Activated CD4-positive, alpha-beta T cell treated with anti-CD3 and anti-CD28 coated beads, Interleukin-2, amount 10 ng/mL, durations not matched to agents 24 days and 14 days (primary cell): ENCODE results near the gene KCTD1. TPM values are rescaled to one million over a fixed set of nuclear protein-coding genes. Genes with fewer than 3 reads are reported as not detected.
"Not testable (repeated sequence)": the region's sequence is repeated elsewhere in the genome, so short reads cannot be mapped to it uniquely, and the experiment has no call there.

Source experiments
- DNase-seq: peaks from one replicate; pipeline ENCODE4 v3.0.0; 2022
- H3K27ac Mint-ChIP-seq: one replicate; pipeline ENCODE4 v1.8.0; 2022; ENCODE audit warnings: mild to moderate bottlenecking, mixed read lengths
- H3K27me3 Mint-ChIP-seq: one replicate; pipeline ENCODE4 v1.8.0; 2022; ENCODE audit warnings: mixed read lengths
- H3K36me3 Mint-ChIP-seq: one replicate; pipeline ENCODE4 v1.8.0; 2022; ENCODE audit warnings: low read depth, mild to moderate bottlenecking, mixed read lengths
- H3K4me1 Mint-ChIP-seq: one replicate; pipeline ENCODE4 v1.8.0; 2021; ENCODE audit warnings: mixed read lengths
- H3K4me3 Mint-ChIP-seq: one replicate; pipeline ENCODE4 v1.8.0; 2022; ENCODE audit warnings: mild to moderate bottlenecking, moderate library complexity, mixed read lengths
- H3K9me3 Mint-ChIP-seq: one replicate; pipeline ENCODE4 v1.8.0; 2021; ENCODE audit warnings: mixed read lengths
- intact Hi-C: fragments of 100-400 bp; cut with micrococcal nuclease; formaldehyde crosslinking; loops from one replicate; pipeline ENCODE4 v1.15.1; 2023
- total RNA-seq: library from RNA; stranded (reverse); gene quantifications from 2 replicates; pipeline ENCODE4 v1.2.3, GENCODE V29; 2022

Gene KCTD1
- total RNA-seq, 1 donor from 2014 or later: 5.0 TPM

DNA sequence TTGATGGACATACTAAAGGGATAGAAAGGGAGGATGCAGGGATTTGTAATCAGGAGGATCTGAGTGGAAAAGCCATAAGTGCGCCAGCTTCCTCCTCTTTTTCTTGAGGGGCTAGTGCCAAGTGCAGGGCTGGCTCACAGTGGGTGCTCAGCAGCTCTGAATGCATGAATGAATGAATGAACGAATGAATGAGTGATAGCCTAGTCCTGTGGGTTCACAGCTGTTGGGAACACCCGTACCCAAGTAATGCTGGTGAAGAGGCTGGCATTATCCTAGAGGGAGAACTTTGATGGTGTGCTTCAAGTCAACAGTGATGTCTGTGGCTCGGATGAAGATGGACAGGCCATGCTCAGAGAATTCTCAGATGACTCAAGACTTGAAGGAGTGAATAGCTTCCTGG, 108.8 kb downstream of the KCTD1 start:
- Mint-ChIP-seq H3K9me3 (no peaks in the 10 kb centered on the region), H3K27ac (no peak overlapping the region), H3K27me3 (peaks cover 15% of the 10 kb centered on the region), H3K4me1 (no peaks in the 10 kb centered on the region), H3K4me3 (no peak overlapping the region), H3K36me3 (no peaks in the 10 kb centered on the region)
- intact Hi-C loops: no loop called here
- DNase-seq: no peak

DNA sequence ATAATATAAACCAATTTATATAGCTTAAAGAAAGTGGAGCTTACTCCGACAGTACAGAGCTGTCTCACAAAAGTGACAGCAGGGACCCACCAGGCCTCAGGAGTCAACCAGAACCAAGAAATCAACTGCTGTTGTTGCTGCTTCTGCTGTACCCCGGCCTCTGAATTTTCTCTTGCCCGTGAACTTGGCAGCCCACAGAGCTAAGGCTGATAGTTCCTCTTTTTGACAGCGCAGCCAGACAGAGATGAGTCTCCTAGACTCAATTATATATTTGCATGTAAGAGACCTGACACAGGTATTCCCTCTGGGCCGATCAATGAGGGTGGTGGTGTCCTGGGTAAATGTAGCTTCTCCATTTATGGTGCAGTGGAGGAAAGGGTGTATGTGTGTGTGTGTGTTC, 109.4 kb downstream of the KCTD1 start:
- H3K27me3 Mint-ChIP-seq: peaks cover 13% of the 10 kb centered on the region
- DNase-seq: no peak
- intact Hi-C loops: no loop called here
- no peak overlapping the region for H3K4me3 Mint-ChIP-seq
- no peaks in the 10 kb centered on the region for H3K36me3 Mint-ChIP-seq
- H3K4me1 Mint-ChIP-seq: no peaks in the 10 kb centered on the region
- H3K9me3 Mint-ChIP-seq: no peaks in the 10 kb centered on the region
- no peak overlapping the region for H3K27ac Mint-ChIP-seq

DNA sequence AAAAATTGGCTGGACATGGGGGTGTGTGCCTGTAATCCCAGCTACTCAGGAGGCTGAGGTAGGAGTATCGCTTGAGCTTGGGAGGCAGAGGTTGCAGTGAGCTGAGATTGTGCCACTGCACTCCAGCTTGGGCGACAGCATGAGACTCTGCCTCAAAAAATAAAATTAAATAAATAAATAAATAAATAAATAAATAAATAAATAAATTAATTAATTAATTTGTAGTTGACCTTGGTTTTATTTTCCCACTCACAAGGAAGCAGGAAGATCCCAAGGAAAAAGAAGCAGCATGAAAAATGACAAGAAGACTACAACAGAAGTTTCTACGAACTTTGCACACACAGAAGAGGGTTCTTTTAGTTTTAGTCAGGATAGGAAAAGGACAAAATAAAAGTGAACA, 110.7 kb downstream of the KCTD1 start:
- H3K4me3 Mint-ChIP-seq, DNase-seq, intact Hi-C loops, H3K9me3 Mint-ChIP-seq, H3K27me3 Mint-ChIP-seq, H3K27ac Mint-ChIP-seq, H3K36me3 Mint-ChIP-seq, H3K4me1 Mint-ChIP-seq: not testable (repeated sequence)

DNA sequence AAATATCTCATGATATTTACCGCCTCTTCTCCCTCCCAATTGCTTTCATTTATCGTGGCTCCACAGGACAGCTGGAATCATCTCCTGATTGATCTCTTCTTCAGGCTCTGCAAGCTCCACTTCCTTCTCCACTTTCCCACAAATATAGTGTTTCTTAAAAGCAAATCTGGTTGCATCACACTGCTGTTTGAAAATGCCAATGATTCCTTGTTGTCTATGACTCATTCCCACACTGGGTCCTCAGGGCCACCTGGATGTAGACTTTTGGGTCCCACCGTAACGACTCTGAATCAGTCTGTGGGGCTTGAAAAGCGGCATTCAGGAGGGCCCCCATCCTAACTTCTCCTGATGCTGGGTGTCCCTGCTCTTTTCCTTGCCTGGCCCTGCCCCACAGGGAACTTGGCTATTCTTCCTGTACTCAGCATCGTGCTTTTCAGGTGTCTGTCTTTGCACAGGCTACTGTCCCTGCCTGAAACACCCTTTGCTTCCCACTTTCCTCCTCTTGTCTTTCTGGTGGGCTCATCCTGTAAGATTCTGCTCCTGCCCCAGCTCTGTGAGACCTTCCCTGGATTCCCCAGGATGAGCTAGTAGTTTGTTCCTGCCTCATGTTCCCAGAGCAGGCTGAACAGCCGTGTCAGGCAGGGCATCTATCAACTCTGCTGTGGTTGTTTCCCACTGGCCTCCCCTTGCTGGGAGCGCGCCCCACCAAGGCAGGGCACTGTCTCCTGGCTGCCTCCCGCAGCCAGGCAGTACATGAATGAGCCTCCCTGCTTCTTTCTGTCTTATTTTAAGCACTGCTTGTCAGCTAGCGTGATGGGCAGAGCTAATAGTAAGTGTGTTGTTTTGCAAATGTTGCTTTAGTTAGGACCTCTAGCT, 111.9 kb downstream of the KCTD1 start:
- H3K27me3 Mint-ChIP-seq: peaks cover 9% of the 10 kb centered on the region
- intact Hi-C loops: no loop called here
- H3K36me3 Mint-ChIP-seq: no peaks in the 10 kb centered on the region
- no peak overlapping the region for H3K4me3 Mint-ChIP-seq
- H3K27ac Mint-ChIP-seq: no peak overlapping the region
- no peaks in the 10 kb centered on the region for H3K4me1 Mint-ChIP-seq
- DNase-seq: no peak
- H3K9me3 Mint-ChIP-seq: no peaks in the 10 kb centered on the region

DNA sequence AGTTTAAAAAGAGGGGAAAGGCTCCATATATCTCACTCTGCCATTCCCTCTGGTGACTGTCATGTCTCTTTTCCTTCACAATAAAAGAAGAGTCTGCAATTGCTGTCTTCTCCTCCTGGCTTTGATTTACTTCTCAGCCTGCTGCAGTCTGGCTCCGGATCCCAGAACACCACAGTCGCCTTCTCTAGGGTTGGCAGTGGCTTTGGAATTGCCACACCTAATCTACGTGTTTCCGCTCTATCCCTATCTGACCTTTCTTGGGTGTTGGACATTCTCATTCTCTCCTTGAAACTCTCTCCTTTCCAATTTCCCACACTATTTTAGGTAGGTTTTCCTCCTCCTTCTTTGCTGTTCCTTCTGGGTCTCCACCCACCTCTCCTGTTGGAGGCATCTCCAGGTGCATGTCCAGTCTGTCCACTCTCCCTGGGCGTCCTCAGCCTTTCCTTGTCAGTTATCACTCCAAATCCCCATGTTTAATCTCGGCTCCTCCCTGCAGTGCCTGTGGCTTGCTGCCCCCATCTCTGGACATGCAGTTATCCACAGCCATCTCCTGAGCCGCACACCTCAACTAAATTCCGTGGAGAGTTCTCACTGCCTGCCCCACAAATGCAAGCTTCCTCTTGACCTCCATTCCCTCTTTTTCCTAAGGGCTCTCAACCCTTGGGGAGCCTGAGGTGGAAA, 112.8 kb downstream of the KCTD1 start:
- Mint-ChIP-seq H3K27ac (no peak overlapping the region), H3K4me3 (no peak overlapping the region), H3K27me3 (peaks cover 11% of the 10 kb centered on the region), H3K9me3 (no peaks in the 10 kb centered on the region), H3K4me1 (no peaks in the 10 kb centered on the region), H3K36me3 (no peaks in the 10 kb centered on the region)
- intact Hi-C loops: no loop called here
- DNase-seq: no peak

DNA sequence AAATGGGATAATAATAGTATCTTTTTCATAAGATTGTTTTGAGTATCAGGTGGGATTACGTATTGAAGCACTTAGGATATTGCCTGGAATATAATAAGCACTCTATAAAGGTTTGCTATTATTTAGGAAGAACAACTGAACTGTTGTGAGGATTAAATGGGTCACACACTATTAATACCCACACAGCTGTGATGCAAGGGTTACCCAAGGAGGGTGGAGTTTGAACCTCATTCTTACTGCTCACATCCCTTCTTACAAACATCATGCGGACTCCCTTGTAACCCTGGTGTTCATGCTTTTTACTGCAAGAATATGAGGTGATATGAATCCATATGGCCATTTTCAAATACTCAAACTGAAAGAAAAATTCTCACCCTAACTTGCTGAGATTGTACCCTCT, 113.5 kb downstream of the KCTD1 start:
- Mint-ChIP-seq H3K4me1 (no peaks in the 10 kb centered on the region), H3K4me3 (no peak overlapping the region), H3K27ac (no peak overlapping the region), H3K9me3 (no peaks in the 10 kb centered on the region), H3K36me3 (no peaks in the 10 kb centered on the region), H3K27me3 (peaks cover 11% of the 10 kb centered on the region)
- intact Hi-C loops: no loop called here
- no peak for DNase-seq

DNA sequence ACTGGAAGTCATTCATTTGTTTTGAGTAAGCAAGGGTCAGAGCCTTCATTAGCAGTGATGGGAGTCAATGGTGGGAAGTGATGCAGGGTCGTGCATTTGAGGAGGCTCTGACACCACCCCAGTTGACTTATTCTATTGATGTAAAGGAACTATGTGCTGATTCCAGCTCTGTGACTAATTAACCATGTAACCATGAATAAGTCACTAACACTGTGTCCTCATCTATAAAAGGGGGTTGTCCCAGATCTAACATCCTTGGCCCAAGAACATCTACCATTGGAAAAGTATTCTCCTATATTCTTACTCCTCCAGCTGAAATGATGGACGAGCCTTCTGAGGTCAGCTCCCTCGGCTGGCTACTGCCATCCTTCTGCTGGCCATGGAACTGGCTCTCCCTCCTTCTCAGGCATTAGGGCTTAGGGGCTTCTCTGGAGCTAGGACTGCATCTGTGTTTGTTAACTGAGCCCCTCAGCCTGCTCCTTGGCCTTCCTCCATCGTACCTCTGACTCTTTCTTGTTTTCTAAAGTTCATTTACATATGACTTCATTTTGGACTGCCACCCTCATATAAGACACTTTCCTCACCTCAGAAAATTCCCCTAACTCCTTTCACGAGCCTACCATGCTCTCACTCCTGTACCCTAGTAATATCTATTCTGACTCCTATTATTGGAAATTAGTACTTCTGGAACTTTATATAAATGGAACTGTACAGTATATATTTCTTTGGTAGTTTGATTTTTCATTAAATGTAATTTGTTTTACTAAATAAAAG, 115.5 kb downstream of the KCTD1 start:
- peaks cover 11% of the 10 kb centered on the region for H3K27me3 Mint-ChIP-seq
- no peaks in the 10 kb centered on the region for H3K4me1 Mint-ChIP-seq
- intact Hi-C loops: no loop called here
- no peak overlapping the region for H3K4me3 Mint-ChIP-seq
- no peak for DNase-seq
- no peaks in the 10 kb centered on the region for H3K36me3 Mint-ChIP-seq
- no peaks in the 10 kb centered on the region for H3K9me3 Mint-ChIP-seq
- no peak overlapping the region for H3K27ac Mint-ChIP-seq

DNA sequence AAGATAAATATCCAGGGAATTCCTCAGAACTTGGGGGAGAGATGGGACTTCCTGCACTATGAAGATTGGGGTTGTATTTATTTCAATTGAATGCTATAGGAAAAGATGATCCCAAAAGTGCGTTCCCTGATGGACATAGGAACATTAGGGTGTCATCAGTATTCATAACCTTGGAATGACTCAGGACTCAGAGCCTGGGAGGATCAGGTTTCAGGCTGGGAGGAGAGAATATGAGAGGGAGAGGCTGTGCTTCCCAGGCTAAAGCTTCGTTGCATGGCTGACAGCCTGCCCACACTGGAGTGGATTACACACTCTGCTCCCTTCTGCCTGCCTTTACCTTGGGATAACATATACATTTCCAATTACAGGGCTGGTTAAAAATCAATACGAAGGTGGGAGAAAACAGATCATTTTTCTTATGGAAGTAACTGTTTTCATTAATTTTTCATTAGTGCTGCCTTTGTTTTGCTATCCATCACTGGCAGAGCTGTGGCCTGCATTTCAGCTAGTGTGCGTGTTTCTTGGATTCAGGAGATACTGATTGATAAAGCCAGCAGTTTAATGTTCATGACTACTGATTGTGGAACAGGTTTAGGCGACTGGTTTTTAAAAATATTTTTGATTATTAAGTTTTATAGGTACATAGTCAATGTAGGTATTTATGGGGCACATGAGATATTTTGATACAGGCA, 118.7 kb downstream of the KCTD1 start:
- Mint-ChIP-seq H3K4me3 (no peak overlapping the region), H3K36me3 (no peaks in the 10 kb centered on the region), H3K27ac (no peak overlapping the region), H3K27me3 (peaks cover 7% of the 10 kb centered on the region), H3K9me3 (no peaks in the 10 kb centered on the region), H3K4me1 (no peaks in the 10 kb centered on the region)
- DNase-seq: no peak
- intact Hi-C loops: no loop called here

DNA sequence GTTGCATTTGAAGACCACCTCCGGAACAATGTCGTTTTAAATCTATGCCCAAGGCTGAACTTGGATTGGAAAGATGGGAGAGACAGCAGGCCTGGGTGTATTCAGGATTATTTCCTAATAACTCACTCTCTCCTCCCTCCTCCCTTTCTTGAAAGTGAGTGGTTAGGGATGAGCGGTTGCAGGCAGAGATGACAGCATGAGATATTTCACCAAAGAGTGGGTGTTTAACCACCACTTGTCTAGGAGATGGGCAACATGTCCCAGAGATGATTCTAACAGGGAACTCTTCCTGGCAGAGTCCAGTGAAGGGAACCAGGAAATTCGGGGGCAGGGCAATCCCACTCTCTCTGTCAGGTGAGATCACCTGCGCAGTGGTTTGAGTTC, 123.2 kb downstream of the KCTD1 start:
- no peaks in the 10 kb centered on the region for H3K4me1 Mint-ChIP-seq
- H3K4me3 Mint-ChIP-seq: no peak overlapping the region
- intact Hi-C loops: no loop called here

DNA sequence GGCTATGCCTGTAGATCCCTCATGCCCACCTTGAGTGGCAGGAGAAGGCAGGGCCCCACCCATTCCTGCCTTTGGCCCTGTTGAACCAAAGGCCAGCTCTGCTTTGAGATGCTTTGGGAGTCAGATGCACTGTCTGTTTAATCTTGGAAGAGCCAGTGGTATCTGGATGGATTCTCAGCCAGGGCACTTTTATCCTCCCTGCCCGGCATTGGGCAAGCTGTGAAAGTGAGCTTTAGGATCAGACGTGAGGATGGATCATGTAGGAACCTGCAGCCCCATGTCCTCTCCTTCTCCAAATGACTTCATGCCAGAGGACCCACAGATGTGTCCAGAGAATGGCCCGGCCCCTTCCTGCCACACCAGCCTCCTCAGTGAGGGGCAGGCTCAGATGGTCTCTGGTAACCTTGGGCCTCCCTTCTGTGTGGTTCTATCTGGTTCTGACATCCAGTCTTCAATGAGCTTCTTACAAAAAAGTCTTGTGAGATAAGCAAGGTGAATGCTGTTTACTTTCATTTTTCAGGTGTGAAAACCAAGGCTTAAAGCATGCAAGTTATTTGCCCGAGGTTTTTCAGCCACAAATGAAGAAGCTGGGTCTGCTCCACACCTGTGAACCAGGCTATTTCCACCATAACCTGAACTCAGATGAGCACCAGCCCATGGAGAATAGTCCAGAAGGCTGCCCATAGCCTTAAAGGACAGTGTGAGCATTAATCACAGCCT, 123.8 kb downstream of the KCTD1 start:
- no peak for DNase-seq
- H3K27ac Mint-ChIP-seq: no peak overlapping the region
- intact Hi-C loops: no loop called here
- H3K4me1 Mint-ChIP-seq: no peaks in the 10 kb centered on the region
- no peak overlapping the region for H3K4me3 Mint-ChIP-seq
- no peaks in the 10 kb centered on the region for H3K36me3 Mint-ChIP-seq
- H3K27me3 Mint-ChIP-seq: no peaks in the 10 kb centered on the region
- no peaks in the 10 kb centered on the region for H3K9me3 Mint-ChIP-seq

More for the DNA sequence above, 123.2 kb downstream of the KCTD1 start:
- H3K9me3 Mint-ChIP-seq: no peaks in the 10 kb centered on the region
- H3K27me3 Mint-ChIP-seq: no peaks in the 10 kb centered on the region
- H3K36me3 Mint-ChIP-seq: no peaks in the 10 kb centered on the region
- H3K27ac Mint-ChIP-seq: no peak overlapping the region
- no peak for DNase-seq

DNA sequence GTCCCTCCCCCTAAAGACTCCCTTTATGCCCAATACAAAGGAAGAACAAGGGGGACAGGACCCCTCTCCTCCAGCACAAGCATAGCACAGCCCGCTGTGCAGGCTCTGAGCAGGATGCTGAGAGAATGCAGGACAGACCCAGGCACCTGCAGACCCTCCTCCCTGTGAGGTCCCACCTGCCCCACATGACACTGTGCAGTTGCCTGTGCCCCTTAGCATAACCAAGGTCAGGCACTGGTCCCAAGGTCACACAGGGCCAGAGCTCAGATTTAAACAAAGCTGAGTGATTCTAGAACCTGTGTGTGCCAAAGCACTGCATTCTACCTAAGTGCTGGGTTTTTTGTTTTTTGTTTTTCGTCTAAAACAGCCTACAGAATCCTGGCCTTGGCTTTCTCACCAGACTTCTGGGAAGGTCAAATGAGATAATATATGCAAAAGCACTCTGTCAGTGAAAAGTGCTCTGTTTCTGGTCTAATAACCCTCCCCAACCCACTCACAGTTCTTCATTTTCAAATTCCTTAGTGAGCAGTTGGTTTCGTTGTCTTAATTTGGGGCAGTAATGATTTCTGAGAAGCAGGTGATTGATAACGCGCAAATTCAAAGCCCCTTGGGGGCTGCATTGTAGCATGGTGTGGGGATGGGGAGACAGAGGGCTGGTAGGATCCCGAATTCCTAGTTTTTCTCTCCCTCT, 125.7 kb downstream of the KCTD1 start:
- Mint-ChIP-seq H3K9me3 (no peaks in the 10 kb centered on the region), H3K4me3 (no peak overlapping the region), H3K36me3 (no peaks in the 10 kb centered on the region), H3K4me1 (no peaks in the 10 kb centered on the region), H3K27me3 (no peaks in the 10 kb centered on the region), H3K27ac (no peak overlapping the region)
- DNase-seq: no peak
- intact Hi-C loops: no loop called here

DNA sequence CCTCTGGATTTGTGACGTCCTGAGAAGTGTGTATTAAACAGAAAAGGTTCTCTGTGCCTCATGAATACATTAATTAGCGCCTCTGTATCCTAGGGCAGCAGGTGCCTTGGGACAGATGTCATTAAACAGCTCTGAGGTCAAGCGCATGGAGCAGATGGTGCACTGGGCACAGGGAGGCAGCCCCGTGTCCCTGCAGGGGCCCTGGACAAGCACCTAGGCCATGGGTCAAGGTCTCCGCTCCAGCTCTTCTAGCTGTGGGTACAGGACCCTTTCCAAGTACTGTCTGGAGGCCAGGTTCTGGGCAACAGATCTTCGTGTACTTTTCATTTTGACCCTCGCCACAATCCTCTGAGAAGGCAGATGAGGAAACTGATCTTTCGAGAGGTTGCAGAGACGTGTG, 126.4 kb downstream of the KCTD1 start:
- Mint-ChIP-seq H3K27me3 (no peaks in the 10 kb centered on the region), H3K9me3 (no peaks in the 10 kb centered on the region), H3K4me1 (no peaks in the 10 kb centered on the region), H3K4me3 (no peak overlapping the region), H3K36me3 (no peaks in the 10 kb centered on the region), H3K27ac (no peak overlapping the region)
- intact Hi-C loops: no loop called here
- no peak for DNase-seq

DNA sequence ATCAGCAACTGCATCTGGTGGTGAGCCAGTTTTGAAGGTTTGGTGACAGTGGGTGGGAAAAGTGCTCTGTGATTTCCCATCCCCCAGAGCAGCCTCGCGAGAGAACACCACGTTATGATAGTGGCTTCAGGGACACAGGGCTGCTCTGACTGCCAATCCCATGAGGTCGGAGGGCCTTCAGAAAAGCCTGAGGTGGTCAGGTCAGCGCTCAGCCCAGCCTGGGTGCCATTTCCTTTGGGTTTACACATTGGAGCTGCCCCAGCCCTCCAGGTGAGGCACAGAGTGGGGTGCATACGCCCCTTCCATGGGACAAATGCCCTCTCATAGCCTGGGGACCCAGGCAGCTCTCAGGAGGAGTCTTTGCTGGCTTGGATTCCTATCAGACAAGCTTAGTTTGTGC, 126.8 kb downstream of the KCTD1 start:
- Mint-ChIP-seq H3K4me3 (no peak overlapping the region), H3K4me1 (no peaks in the 10 kb centered on the region), H3K9me3 (no peaks in the 10 kb centered on the region), H3K27ac (no peak overlapping the region), H3K36me3 (no peaks in the 10 kb centered on the region), H3K27me3 (no peaks in the 10 kb centered on the region)
- DNase-seq: no peak
- intact Hi-C loops: no loop called here
